Panc1 (cell line): ENCODE data around the gene OLFML1.

Experiments used
- POLR2AphosphoS5 ChIP-seq: IDR thresholded peaks from 2 replicates; pipeline ENCODE4 v1.6.1; 2012; ENCODE audit warnings: mild to moderate bottlenecking, low read depth, low read length, moderate library complexity
- TF ChIP-seq, protein P1 (sequence below): fragments of 450-650 bp; IDR thresholded peaks from 2 replicates; pipeline ENCODE4 v1.5.1; 2017; ENCODE audit warnings: mild to moderate bottlenecking

DNA sequence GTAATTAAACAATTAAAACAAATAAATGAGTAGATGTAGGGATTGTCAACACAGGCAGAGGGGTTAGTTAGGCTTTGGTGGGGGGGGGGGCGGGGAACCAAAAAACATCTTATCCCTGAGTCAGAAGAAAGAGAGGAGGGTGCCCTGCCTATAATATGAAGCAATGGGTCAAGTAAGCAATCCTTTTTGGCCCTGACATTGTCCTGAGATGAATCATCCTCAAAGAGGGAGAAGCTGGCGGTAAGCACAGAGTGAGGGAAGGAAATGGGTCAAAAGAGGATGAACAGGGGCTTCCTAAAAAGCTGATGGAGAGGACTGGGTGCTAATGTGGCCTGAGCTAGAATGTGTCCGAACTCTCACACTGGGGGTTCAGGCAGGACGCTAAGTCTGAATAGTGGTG is 4.7 kb downstream of the OLFML1 start:
- no peak for TF ChIP-seq POLR2AphosphoS5
- TF ChIP-seq, protein P1, sequence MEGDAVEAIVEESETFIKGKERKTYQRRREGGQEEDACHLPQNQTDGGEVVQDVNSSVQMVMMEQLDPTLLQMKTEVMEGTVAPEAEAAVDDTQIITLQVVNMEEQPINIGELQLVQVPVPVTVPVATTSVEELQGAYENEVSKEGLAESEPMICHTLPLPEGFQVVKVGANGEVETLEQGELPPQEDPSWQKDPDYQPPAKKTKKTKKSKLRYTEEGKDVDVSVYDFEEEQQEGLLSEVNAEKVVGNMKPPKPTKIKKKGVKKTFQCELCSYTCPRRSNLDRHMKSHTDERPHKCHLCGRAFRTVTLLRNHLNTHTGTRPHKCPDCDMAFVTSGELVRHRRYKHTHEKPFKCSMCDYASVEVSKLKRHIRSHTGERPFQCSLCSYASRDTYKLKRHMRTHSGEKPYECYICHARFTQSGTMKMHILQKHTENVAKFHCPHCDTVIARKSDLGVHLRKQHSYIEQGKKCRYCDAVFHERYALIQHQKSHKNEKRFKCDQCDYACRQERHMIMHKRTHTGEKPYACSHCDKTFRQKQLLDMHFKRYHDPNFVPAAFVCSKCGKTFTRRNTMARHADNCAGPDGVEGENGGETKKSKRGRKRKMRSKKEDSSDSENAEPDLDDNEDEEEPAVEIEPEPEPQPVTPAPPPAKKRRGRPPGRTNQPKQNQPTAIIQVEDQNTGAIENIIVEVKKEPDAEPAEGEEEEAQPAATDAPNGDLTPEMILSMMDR, result no peak
